ENCODE results near the gene IMPDH1.
A peak's percentile ranks its signal among the peaks of the same experiment; 100 is the strongest.
"Not testable (repeated sequence)": the region's sequence is repeated elsewhere in the genome, so short reads cannot be mapped to it uniquely, and the experiment has no call there.

The IMPDH1 gene

DNA sequence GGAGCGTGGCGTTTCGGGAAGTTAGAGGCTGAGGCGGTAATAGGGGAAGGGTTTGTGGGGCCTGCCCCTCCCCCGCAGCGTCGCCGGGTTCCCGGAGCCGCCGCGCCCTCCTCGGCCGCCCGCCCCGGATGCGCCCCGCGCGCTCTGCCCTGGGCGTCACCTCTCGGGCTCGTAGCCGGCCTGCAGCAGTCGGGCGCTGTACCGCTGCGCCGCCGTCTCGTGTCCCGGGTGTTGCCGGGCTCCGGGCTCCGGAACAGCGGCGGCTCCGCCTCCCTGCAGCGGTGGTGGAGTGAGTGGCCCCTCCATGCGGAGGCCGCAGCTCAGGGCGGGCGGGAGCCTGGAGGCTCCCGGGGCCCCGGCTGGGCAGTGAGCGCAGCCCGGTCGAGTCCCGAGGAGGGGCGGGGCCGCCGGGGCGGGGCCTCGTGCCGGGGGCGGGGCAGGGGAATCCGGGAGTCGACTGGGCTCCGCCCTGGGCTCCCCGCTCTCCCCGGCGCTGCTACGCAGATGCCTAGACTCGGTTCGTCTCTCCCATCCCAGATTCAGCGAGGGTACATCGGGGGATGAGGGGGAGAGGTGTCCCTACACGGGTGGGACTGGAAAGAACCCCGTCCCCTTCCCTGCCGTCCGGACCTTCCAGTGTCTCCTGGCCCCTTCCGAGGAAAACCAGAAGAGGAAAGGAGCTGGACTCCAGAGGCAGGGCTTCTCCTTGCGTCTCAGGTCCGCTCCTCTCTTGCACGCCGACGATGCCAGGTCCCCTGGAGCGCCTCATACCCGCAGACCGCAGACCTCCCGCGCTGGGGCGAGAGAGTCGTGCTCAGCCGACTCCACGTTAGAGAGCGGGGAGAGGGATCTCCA lies at the start of gene IMPDH1:
TSS of gene IMPDH1 (minus strand) at position 387 of the 855 bp plus-strand sequence. CDS start at position 306, 81 bp downstream.
- peak; percentile 73 to 93 (median 84) for DNase-seq

DNA sequence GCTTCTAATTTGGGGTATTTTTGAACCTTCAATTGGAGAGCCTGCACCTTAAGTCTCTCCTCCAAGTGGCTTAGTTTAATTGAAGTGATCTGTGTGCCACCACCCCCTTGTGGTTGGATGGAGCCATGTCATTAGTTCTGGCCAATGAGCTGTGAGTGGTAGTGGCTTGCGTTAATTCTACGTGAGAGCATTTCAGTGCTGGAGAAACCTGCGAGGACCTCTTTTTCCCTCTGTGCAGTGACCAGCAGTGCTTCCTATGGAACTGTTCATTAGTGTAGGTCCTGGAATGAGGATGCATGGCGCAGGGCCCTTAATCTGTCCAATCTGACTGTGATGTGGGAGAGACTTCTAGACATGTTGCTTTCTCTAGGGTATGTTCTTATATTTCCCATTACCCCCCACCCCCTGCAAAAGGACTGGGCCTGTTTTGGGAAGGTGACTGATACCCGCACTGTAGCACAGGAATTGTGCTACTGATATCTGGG lies 49.7 kb upstream of the IMPDH1 start:
- peak; percentile 35 to 79 (median 55) for DNase-seq

DNA sequence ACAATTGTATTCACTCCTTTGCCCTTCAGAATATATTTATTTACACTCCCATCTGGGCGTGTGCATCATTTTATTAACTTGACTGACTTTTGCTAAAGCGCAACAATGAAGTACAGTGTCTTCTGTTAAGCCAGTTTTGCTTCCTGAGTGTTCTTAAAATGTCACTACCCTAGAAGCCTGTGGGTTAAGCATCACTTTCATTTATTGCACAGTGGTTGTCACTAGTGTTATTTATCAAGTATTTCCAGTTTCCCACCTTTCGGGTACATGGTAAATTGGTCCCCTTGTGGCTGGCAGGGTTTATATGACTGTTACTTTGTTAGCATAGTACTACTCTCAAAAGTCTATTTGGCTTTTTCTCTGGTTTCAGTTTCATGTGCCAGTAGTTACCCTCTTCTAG lies 49.2 kb upstream of the IMPDH1 start:
- DNase-seq = no peak

DNA sequence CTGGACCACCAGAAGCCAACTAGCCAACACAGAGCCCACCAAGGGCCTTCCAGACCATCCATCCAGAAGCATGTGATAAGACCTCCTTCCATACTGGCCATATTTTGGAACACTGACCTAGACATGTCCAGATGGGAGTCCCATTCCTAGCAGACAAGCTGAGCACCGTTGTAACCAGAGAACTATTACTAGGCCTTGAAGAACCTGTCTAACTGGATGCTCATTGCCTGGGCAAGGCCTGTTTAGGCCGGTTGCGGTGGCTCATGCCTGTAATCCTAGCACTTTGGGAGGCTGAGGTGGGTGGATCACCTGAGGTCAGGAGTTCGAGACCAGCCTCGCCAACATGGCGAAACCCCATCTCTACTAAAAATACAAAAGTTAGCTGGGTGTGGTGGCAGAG lies 47.6 kb upstream of the IMPDH1 start:
- DNase-seq = not testable (repeated sequence)

DNA sequence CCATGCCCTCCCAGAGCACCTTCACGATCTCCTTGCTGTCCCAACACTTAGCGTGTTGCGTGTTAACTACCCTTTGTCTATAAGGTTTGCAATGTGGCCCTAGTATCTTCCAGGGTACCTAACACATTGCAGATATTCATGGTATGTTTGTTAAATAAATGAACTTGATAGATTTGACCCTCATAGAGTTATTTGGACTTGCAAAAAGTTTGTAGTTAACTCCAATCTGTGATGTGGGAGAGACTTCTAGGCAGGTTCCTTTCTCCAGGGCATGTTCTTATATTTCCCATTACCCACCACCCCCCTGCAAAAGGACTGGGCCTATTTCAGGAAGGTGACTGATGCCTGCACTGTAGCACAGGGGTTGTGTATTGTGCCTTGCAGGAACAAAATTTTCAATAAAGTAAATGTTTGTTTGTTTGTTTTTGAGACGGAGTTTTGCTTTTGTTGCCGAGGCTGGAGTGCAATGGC lies 46.5 kb upstream of the IMPDH1 start:
- DNase-seq = no peak

DNA sequence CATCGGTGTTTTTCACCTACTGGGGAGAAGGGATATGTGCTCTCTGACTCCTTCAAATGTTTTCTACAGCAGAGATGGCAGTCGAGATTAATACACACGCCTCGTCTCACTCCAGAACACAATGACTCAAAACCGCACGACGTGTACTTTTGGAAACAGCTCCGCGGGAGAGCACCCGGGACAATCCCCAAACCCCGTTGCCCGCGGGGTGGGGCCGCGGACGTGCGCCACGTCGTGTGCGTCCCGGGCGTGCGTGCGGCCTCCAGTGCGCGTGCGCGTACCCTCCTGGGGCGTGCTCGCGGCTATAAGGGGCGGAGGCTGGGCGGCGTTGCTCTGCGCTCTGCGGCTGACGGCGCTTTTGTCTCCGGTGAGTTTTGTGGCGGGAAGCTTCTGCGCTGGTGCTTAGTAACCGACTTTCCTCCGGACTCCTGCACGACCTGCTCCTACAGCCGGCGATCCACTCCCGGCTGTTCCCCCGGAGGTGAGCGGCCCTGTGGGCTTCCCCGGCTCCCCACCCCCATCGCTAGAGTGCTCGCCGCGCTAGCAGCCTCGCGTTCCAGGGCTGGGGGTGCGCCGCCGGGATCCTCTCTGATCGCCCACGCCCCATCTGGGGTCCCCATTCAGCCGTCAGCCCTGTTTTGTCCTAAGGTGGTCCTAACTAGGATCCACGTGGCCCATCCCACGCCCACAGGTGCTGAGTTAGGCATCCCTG lies 45.9 kb upstream of the IMPDH1 start, which contains the start of gene HILPDA:
TSS of gene HILPDA (plus strand) at position 336 of the 712 bp plus-strand sequence. CDS start 1,391 bp downstream, outside the sequence.
- DNase-seq = peak; percentile 87 to 93 (median 91)

DNA sequence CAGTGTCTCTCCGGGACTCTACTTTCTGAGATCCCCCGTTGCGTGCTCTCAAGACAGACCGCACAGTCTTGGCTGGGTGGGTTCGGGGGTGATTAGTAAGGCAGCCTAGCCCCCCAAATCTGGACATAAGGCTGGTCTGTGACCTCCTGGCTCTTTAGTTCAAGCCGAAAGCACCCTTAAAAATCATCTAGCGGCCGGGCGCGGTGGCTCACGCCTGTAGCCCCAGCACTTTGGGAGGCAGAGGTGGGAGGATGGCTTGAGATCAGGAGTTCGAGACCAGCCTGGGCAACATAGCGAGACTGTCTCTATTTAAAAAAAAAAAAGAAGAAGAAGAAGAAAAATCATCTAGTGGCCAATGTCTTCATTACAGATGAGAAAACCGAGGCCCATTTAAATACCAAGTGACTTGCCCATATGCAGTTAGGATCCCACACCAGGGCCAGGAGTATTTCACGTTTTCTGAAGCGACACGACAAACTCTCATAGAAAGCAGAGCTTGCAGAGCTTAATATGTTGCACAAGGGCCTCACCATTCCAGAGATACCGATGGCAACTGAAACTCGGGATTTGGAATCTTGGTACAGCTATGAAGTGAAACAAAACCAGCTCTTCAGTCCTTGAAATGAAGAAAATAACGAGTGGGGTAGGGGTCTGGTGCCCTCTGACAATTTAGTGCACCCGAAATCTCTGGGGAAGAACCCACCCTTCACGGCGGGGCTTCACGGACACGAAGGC lies 45.2 kb upstream of the IMPDH1 start:
- DNase-seq = no peak

DNA sequence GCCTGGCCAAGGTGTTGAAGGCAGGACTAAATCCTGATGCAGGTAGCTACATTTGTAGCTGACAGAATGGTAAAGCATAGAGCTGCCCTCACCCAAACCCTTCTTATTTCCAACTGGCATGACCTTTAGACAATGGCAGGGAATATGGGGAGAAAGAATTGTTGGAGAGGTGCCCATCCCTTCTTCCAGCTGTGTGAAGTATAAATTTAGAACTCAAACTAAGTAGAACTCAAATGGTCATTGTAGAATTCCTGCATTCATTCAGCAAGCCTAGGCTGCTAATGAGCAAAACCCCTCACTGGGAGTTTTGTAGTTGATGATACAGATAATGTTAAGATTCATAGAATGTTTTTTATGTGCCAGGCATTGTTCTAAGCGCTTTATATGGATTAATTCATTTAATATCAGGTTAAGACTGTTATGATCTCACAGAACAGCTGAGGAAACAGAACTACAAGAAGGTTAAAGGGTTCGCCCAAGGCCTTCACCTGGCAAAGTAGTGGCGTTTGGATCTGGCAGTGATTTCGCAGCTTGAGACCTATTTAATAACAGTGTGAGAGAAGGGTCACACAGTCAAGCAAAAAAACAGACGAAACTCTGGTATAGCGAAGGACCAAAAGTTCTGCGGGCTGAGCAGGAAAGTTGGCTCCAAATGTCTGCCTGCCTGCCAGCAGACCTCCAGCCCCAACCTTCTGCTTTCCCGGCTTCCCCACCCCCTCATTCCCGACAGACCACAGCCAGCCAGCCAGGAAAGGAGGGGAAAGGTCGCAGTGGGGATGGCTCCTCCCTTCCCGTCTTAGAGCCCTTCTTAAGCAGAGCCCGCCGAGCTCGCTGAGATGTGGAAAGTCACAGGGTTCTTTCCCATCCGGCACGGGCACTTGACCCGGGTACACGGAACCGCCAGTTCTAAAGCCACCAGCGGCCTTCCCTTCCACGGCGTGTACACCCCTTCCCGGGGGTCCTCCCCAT lies 44.3 kb upstream of the IMPDH1 start:
- no peak for DNase-seq

DNA sequence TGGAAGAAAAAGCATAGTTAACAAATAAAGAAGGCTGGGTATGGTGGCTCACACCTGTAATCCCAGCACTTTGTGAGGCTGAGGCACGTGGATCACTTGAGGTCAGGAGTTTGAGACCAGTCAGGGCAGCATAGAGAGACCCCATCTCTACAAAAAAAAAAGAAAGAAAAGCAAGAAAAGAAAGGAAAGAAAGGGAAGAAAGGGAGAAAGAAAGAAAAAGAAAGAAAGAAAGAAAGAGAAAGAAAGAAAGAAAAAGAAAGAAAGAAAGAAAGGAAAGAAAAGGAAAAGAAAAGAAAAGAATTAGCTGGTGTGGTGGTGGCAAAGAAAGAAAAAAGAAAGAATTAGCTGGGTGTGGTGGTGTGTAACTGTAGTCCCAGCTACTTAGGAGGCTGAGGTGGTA lies 42.8 kb upstream of the IMPDH1 start:
- DNase-seq = no peak

DNA sequence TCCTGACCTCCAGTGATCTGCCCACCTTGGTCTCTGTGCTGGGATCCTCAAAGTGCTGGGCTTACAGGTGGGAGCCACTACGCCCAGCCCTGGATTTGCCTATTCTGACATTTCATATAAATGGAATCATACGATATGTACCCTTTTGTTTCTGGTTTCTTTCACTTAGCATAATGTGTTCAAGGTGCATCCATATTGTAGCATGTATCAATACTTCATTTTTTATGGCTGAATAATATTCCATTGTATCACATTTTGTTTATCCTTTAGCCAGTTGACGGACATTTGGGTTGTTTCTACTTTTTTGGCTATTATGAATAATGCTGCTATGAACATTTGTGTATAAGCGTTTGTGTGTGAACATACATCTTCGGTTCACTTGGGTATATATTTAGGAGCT lies 41.1 kb upstream of the IMPDH1 start:
- no peak for DNase-seq

DNA sequence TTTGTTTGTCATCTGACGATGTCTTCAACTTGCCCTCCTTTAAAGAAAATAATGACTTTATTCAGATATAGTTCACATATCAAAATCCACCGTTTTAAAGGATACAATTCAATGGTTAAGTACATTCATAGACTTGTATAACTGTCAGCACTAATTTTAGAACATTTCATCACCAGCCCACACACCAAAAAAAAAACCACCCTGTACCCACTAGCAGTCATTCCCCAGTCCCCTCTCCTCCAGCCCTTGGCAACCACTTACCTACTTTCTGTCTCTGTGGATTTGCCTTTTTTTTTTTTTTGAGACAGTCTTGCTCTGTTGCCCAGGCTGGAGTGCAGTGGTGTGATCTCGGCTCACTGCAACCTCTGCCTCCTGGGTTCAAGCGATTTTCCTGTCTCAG lies 40.6 kb upstream of the IMPDH1 start:
- no peak for DNase-seq

DNA sequence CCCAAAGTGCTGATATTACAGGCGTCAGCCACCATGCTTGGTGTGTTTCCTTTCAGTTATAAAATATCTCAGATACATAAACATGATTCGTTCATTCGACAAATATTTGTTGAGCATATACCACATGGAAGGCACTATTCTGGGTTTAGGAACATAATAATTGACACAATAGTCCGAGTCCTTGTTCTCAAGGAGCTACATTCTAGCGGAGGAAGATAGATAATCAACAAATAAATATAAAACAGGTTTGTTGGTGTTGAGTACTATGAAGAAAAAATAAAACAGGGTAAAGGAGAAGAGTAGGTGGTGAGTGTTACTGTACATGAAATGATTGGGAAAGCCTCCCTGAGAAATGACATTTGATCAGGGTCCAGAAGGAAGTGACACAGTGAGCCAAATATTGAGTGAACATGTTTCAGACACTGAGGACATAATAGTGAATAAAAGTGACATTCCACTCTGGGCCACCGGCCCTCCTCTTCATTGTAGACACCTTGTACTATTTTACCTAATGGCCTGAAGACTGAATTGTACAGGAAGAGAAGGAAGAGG lies 39.0 kb upstream of the IMPDH1 start:
- DNase-seq = no peak

DNA sequence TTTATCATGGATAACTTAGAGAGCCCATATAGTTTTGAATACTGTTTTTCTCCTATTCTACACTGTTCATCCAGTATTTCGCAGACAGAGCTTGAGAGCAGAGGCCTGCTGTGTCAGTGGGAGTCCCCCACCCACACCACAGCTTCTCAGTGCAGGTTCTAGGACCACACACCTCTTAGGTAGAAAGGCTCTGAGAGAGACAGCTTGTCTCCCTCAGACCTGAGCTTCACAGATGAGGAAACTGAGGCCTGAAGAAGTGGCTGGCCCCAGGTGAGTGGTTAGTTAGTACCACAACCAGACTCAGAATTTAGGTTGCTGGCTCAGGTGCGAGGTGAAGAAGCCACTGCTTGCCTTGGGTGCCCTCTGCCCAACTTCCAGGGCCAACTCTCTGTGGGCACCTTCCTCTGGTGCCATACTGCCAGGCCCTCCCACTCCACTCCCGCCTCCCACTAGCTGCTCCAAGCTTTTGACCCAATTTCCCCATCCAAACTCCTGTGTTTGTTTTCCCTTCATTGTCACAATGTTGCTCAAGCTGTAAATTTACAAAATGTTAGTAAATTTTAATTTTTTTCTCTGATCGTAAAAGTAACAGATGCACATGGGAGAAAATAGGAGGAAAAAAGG lies 38.3 kb upstream of the IMPDH1 start:
- DNase-seq = no peak

DNA sequence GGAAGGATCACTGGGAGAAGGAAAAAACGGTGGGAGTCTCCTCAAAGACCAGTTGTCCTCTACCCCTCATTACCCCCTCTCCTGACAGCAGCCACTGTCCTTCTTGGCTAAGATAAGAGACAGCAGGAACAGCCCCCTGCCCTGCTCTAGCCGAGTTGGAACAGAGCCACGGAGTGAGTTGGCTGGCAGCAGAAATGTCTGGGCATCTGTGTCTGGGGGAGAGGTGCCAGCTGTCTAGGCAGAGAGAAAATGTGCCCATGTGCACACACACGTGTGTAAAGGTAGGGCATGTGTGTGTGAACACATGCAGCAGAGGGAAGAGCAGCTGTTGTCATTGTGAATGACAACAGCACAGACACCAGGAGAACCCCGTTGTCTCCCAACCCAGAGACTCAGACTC lies 36.5 kb upstream of the IMPDH1 start:
- DNase-seq = no peak

DNA sequence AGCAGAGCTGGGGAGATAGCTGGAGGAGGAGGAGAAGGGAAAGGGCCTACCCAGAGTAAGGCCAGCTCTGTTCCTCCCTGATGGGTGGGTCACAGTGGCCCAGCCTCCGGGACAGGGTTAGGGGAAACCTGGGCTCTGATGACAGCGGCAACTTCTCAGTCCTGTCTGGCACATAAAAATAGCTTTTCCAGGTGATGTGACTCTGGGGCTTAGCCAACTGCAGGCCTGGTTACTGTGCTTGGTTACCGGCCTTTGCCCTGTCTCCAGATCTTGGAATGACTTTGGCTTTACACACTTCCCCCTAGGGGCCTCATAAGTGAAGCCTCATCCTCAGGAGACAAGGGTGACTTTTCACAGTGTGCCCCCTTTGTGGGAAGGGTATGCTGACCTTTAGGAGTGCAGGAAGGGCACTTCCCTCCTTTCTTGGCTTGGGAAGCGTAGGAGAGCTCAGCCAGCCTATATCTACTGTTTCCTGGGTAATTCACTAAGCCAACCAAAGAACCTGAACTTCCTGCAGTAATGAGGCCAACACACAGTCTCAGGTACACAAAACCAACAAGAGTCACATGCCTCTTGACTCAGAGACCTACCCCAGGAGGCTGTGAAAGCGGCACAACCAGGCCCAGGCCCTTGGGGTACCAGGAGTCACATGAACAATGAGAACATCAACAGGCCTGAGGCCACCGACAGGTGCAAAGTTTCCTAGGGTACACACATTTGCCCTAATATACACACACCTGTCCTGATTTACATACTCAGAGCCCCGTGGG lies 34.2 kb upstream of the IMPDH1 start:
- DNase-seq = no peak

DNA sequence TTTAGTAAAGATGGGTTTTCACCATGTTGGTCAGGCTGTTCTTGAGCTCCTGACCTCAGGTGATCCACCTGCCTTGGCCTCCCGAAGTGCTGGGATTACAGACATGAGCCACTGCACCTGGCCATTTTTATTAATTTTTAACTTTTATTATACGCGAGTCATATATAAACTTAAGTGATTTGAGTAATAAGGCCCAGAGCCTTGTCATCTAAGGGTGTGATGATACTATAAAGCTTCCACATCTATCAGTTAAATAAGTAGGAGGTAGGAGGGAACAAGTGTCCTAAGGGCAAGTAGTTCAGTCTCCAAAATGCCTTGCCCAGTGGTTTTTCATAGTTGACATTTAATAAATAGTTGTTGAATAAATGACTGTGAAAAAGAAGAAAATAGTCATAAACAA lies 32.6 kb upstream of the IMPDH1 start:
- DNase-seq = no peak

DNA sequence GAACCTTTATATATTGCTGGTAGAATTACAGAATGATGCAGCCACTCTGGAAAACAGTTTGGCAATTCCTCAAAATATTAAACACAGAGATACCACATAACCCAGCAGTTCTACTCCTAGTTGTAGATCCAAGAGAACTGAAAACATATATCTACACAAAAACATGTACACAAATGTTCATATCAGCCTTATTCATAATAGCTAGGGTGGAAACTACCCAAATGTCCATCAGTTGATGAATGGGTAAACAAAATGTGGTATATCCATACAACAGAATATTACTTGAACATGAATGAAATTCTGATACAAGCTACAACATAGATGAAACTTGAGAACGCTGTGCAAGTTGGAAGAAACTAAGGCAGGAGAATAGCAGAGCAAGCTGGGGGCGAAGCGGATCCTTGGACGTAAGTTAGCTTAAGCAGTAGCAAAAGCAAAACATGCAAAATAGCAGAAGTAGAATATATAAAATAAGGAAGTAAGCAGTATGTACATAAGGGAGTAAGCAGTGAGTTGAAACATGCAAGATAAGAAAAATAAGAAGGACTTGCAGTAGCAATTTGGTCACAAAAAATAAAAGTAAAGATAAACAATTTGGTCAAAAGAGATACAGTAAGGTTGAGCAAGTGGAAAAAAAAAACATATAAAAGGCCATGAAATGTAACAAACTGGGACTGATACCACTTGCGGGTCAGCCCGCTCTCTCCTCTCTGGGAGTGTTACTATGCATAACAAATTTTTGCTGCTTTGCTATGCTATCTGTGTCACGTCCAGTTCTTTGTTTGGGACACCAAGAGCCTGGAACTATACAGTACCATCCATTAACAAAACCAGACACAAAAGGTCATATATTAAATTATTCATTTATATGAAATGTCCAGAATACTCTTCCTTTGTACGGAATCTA lies 27.9 kb upstream of the IMPDH1 start:
- no peak for DNase-seq

DNA sequence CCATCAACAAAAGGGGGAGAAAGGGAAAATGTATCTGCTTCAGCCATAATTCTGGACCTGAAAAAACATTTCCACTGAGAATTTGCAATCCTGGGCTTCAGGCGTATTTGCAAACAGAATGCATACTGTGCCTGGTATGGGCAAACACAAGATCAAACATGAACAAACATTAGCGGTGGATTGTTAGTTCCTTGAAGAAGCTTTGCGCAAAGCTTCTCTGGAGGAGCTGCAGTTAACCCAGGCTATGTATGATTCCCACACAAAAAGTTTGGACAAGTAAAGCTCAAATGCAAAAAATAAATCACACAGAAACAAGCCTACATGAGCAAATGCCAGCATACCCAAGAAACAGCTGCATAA lies 25.5 kb upstream of the IMPDH1 start:
- DNase-seq = no peak
